Measurements from ENCODE around the gene SZRD1. TPM values are rescaled to one million over a fixed set of nuclear protein-coding genes. Genes with fewer than 3 reads are reported as not detected.

The SZRD1 gene
- total and polyA plus RNA-seq, 2 of the 8 experiments (the other 6 are each of a cell fraction or from before 2014, with no cell fraction given), result 97.8 to 108 TPM

DNA sequence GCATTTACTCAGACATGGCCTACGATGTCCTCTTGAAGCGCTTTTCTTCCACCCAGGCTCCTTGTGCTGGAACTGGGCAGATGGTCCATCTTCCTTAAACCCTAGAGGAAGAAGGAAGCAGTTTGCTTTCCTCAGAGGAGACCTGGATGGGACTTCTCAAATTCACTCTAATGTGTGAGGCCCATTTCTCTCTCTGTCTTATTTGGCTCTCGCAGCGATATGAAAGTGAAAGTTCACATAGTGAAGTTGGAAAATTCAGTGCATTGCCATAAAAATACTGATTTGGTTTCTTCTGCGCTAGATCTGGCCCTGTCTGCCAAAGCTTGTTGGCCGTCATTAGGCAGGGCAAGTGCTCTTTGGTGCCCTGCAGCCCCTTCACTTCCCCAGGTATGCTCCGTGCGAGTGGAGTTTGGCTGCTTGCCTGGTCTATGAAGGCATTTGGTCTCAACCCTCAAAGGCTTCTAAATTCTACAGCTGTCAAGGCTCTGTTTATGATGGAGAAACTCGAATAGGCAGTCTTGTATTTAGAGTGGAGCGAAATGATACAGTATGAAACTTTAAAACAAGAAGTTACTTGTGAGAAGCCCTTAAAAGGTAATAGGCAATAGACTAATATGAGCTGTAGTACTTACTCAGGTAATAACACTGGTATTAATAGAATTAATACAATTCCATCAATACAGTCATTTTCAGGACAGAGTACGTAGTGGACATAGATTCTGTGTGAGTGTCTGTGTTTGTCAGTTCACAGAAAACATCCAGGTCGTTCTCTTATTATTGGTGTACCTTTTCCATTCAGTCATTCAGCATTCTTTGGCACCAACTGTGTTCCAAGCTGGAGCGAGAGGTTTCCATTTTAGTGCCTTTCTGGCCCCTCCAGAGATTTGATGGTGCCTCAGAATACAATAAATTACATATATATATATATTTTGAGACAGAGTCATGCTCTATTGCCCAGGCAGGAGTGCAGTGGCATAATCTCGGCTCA is 20.5 kb downstream of the SZRD1 start (continued):
- TF ChIP-seq, protein P1, sequence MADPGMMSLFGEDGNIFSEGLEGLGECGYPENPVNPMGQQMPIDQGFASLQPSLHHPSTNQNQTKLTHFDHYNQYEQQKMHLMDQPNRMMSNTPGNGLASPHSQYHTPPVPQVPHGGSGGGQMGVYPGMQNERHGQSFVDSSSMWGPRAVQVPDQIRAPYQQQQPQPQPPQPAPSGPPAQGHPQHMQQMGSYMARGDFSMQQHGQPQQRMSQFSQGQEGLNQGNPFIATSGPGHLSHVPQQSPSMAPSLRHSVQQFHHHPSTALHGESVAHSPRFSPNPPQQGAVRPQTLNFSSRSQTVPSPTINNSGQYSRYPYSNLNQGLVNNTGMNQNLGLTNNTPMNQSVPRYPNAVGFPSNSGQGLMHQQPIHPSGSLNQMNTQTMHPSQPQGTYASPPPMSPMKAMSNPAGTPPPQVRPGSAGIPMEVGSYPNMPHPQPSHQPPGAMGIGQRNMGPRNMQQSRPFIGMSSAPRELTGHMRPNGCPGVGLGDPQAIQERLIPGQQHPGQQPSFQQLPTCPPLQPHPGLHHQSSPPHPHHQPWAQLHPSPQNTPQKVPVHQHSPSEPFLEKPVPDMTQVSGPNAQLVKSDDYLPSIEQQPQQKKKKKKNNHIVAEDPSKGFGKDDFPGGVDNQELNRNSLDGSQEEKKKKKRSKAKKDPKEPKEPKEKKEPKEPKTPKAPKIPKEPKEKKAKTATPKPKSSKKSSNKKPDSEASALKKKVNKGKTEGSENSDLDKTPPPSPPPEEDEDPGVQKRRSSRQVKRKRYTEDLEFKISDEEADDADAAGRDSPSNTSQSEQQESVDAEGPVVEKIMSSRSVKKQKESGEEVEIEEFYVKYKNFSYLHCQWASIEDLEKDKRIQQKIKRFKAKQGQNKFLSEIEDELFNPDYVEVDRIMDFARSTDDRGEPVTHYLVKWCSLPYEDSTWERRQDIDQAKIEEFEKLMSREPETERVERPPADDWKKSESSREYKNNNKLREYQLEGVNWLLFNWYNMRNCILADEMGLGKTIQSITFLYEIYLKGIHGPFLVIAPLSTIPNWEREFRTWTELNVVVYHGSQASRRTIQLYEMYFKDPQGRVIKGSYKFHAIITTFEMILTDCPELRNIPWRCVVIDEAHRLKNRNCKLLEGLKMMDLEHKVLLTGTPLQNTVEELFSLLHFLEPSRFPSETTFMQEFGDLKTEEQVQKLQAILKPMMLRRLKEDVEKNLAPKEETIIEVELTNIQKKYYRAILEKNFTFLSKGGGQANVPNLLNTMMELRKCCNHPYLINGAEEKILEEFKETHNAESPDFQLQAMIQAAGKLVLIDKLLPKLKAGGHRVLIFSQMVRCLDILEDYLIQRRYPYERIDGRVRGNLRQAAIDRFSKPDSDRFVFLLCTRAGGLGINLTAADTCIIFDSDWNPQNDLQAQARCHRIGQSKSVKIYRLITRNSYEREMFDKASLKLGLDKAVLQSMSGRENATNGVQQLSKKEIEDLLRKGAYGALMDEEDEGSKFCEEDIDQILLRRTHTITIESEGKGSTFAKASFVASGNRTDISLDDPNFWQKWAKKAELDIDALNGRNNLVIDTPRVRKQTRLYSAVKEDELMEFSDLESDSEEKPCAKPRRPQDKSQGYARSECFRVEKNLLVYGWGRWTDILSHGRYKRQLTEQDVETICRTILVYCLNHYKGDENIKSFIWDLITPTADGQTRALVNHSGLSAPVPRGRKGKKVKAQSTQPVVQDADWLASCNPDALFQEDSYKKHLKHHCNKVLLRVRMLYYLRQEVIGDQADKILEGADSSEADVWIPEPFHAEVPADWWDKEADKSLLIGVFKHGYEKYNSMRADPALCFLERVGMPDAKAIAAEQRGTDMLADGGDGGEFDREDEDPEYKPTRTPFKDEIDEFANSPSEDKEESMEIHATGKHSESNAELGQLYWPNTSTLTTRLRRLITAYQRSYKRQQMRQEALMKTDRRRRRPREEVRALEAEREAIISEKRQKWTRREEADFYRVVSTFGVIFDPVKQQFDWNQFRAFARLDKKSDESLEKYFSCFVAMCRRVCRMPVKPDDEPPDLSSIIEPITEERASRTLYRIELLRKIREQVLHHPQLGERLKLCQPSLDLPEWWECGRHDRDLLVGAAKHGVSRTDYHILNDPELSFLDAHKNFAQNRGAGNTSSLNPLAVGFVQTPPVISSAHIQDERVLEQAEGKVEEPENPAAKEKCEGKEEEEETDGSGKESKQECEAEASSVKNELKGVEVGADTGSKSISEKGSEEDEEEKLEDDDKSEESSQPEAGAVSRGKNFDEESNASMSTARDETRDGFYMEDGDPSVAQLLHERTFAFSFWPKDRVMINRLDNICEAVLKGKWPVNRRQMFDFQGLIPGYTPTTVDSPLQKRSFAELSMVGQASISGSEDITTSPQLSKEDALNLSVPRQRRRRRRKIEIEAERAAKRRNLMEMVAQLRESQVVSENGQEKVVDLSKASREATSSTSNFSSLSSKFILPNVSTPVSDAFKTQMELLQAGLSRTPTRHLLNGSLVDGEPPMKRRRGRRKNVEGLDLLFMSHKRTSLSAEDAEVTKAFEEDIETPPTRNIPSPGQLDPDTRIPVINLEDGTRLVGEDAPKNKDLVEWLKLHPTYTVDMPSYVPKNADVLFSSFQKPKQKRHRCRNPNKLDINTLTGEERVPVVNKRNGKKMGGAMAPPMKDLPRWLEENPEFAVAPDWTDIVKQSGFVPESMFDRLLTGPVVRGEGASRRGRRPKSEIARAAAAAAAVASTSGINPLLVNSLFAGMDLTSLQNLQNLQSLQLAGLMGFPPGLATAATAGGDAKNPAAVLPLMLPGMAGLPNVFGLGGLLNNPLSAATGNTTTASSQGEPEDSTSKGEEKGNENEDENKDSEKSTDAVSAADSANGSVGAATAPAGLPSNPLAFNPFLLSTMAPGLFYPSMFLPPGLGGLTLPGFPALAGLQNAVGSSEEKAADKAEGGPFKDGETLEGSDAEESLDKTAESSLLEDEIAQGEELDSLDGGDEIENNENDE (IDR thresholded peaks at IDR 0.05; ENCODE audit: insufficient replicate concordance, low read length), result no peak
- no peak for TF ChIP-seq CHD1 (IDR thresholded peaks at IDR 0.05; ENCODE audit: low read depth, low read length)
- no peak for TF ChIP-seq ASH2L (IDR thresholded peaks at IDR 0.05; ENCODE audit: low read length)
- TF ChIP-seq FOSL1 (IDR thresholded peaks at IDR 0.05; ENCODE audit: insufficient read depth, low read depth, low read length), result no peak
- no peak for TF ChIP-seq EGR1 (IDR thresholded peaks at IDR 0.05; ENCODE audit: borderline replicate concordance, low read depth, low read length)
- no peak for TF ChIP-seq GABPA (IDR thresholded peaks at IDR 0.05; ENCODE audit: borderline replicate concordance, insufficient read depth, low read length)
- TF ChIP-seq CEBPB (IDR thresholded peaks at IDR 0.05; ENCODE audit: low read depth, low read length), result no peak
- TF ChIP-seq RNF2 (IDR thresholded peaks at IDR 0.05; ENCODE audit: borderline replicate concordance, low read depth, low read length, missing control alignments, poor library complexity, severe bottlenecking), result no peak

All from H1 (cell line).